Caco-2 (cell line): ENCODE measurements around the gene GP1BB. TPM values are rescaled to one million over a fixed set of nuclear protein-coding genes. Genes with fewer than 3 reads are reported as not detected.

Experiments
- BruUV-seq: library from RNA; stranded (reverse); fragments of 400-500 nt; replicated peaks from 2 replicates; lab custom pipeline; 2021; lab: Mats Ljungman, UMichigan
- CTCF ChIA-PET: fragments of 300-600 bp; sonication (Branson Sonifier 250); formaldehyde crosslinking; loops from one replicate; lab custom pipeline; 2022; ENCODE audit warnings: antibody characterized with exemption; lab: Charles Lee
- POLR2A ChIA-PET: fragments of 300-600 bp; sonication (Branson Sonifier 250); formaldehyde crosslinking; loops from one replicate; lab custom pipeline; 2022; ENCODE audit warnings: antibody characterized with exemption; lab: Charles Lee
- DNase-seq, 2 experiments: peaks; one replicate each; pipeline versions ENCODE4 v3.0.0 to v3.0.0-alpha.2; 2020 to 2022
- H3K27me3 ChIP-seq: replicated peaks from 2 replicates; pipeline ENCODE4 v1.6.0; 2011; ENCODE audit warnings: low read length; ENCODE audit not compliant: control insufficient read depth, insufficient read depth
- H3K36me3 ChIP-seq: 2 replicates; pipeline ENCODE4 v1.5.1; 2011; ENCODE audit warnings: low read length; ENCODE audit not compliant: control insufficient read depth, insufficient read depth
- H3K4me1 ChIP-seq: fragments of 250-450 bp; sonication (Bioruptor Pico); 2 replicates; pipeline ENCODE4 v1.5.1; 2020; ENCODE audit warnings: mild to moderate bottlenecking
- H3K4me3 ChIP-seq: 2 replicates; pipeline ENCODE4 v1.5.1; 2011; ENCODE audit warnings: low read depth, mild to moderate bottlenecking, control low read depth, low read length
- H3K9me3 ChIP-seq: fragments of 250-450 bp; sonication (Bioruptor Pico); 2 replicates; pipeline ENCODE4 v1.5.1; 2020; ENCODE audit warnings: mild to moderate bottlenecking, moderate library complexity
- H3K27ac Mint-ChIP-seq: one replicate; pipeline ENCODE4 v1.8.0; 2022; ENCODE audit warnings: mixed read lengths; ENCODE audit not compliant: unreplicated experiment
- H3K27me3 Mint-ChIP-seq: one replicate; pipeline ENCODE4 v1.8.0; 2022; ENCODE audit warnings: mixed read lengths; ENCODE audit not compliant: insufficient read depth, unreplicated experiment
- H3K36me3 Mint-ChIP-seq: one replicate; pipeline ENCODE4 v1.8.0; 2022; ENCODE audit warnings: mild to moderate bottlenecking, mixed read lengths; ENCODE audit not compliant: insufficient read depth, unreplicated experiment
- H3K4me1 Mint-ChIP-seq: one replicate; pipeline ENCODE4 v1.8.0; 2022; ENCODE audit warnings: low read depth, mixed read lengths; ENCODE audit not compliant: unreplicated experiment
- H3K4me3 Mint-ChIP-seq: one replicate; pipeline ENCODE4 v1.8.0; 2022; ENCODE audit warnings: mild to moderate bottlenecking, moderate library complexity, mixed read lengths; ENCODE audit not compliant: unreplicated experiment
- H3K9me3 Mint-ChIP-seq: one replicate; pipeline ENCODE4 v1.8.0; 2022; ENCODE audit warnings: mixed read lengths; ENCODE audit not compliant: unreplicated experiment
- intact Hi-C: fragments of 100-400 bp; cut with micrococcal nuclease; formaldehyde crosslinking; loops from one replicate; pipeline ENCODE4 v1.10.0; 2022; ENCODE audit not compliant: unreplicated experiment
- total RNA-seq: library from RNA; stranded (reverse); gene quantifications from 2 replicates; pipeline ENCODE4 v1.2.3, GENCODE V29; 2022
- TF ChIP-seq, protein P1 (sequence below), 2 experiments: fragments of 200-600 bp in 1 of 2; IDR thresholded peaks; 1 replicate in 1 of 2; 2 replicates in 1 of 2; pipeline versions ENCODE4 v1.5.1 to v1.8.0; 2011 to 2022; ENCODE audit warnings: antibody characterized with exemption in 1 of 2, control low read depth in 1 of 2, inconsistent platforms in 1 of 2, low read depth in 1 of 2, low read length in 1 of 2, mild to moderate bottlenecking in 1 of 2, moderate library complexity in 1 of 2; ENCODE audit not compliant: insufficient read depth in 1 of 2, severe bottlenecking in 1 of 2, unreplicated experiment in 1 of 2

GP1BB gene
- total RNA-seq, 1 experiment from 2014 or later, result 1.0 TPM

GRCh38 chr22:19707347-19708290, 15.7 kb upstream of the GP1BB start:
- no peaks in the 10 kb centered on the region for H3K27me3 ChIP-seq
- no peak for DNase-seq
- CTCF ChIA-PET, result no interaction called here

DNA sequence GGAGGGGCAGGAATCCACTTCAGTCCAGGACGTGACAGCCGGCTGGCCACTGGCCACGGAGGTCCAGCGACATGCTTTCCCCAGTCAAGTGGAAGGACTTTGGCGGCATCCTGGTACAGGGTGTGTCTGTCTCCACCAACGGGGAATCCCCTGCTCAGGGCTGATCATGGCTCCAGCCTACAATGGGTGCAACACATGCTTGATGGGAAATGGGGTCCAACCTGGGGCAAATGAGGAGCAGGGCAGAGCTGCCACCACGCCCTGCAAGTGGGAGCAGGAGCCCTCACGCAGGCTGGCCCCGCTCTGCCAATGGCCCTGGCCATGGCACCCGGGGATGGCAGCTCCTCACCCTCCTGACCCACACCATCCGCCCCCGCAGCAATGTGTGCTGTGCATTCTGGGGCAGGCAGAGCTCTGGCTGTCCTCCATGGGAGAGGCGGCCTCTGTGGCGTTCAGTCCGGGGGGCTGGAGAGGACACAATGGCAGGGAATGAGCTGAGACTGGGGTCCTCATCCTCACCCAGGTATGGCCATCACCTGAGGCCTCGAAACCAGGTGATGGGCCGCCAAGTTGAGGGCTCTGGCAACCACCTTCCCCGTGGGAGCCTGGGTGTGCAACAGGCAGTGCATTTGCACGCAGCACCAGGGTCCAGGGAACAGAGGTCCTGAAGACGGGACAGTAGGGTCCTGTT, 14.9 kb upstream of the GP1BB start:
- no peaks in the 10 kb centered on the region for H3K27me3 ChIP-seq
- intact Hi-C loops, result no loop called here
- TF ChIP-seq, protein P1, sequence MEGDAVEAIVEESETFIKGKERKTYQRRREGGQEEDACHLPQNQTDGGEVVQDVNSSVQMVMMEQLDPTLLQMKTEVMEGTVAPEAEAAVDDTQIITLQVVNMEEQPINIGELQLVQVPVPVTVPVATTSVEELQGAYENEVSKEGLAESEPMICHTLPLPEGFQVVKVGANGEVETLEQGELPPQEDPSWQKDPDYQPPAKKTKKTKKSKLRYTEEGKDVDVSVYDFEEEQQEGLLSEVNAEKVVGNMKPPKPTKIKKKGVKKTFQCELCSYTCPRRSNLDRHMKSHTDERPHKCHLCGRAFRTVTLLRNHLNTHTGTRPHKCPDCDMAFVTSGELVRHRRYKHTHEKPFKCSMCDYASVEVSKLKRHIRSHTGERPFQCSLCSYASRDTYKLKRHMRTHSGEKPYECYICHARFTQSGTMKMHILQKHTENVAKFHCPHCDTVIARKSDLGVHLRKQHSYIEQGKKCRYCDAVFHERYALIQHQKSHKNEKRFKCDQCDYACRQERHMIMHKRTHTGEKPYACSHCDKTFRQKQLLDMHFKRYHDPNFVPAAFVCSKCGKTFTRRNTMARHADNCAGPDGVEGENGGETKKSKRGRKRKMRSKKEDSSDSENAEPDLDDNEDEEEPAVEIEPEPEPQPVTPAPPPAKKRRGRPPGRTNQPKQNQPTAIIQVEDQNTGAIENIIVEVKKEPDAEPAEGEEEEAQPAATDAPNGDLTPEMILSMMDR (IDR thresholded peaks at IDR 0.05; ENCODE audit: insufficient read depth in 1 of 2, low read depth in 1 of 2, low read length in 1 of 2, severe bottlenecking in 1 of 2, unreplicated experiment in 1 of 2), result no peak
- H3K9me3 Mint-ChIP-seq, result no peaks in the 10 kb centered on the region
- CTCF ChIA-PET, result no interaction called here
- no TSS peak for BruUV-seq
- H3K36me3 Mint-ChIP-seq, result no peaks in the 10 kb centered on the region
- no peak overlapping the region for H3K27ac Mint-ChIP-seq
- H3K4me3 Mint-ChIP-seq, result no peak overlapping the region
- H3K4me1 ChIP-seq, result no peaks in the 10 kb centered on the region
- no peaks in the 10 kb centered on the region for H3K4me1 Mint-ChIP-seq
- peaks cover 6% of the 10 kb centered on the region for H3K27me3 Mint-ChIP-seq
- no peaks in the 10 kb centered on the region for H3K9me3 ChIP-seq
- no peak for DNase-seq
- H3K36me3 ChIP-seq, result no peaks in the 10 kb centered on the region
- POLR2A ChIA-PET, result interaction anchor here (0.6 kb wide), 1 partner anchor 1966 kb away, joined by 5 read pairs; no protein-coding TSS in a partner anchor
- no peak overlapping the region for H3K4me3 ChIP-seq

More at GRCh38 chr22:19707347-19708290, 15.7 kb upstream of the GP1BB start:
- no peaks in the 10 kb centered on the region for H3K36me3 Mint-ChIP-seq
- intact Hi-C loops, result no loop called here
- no peak overlapping the region for H3K27ac Mint-ChIP-seq
- peaks cover 6% of the 10 kb centered on the region for H3K27me3 Mint-ChIP-seq
- H3K4me3 Mint-ChIP-seq, result no peak overlapping the region
- H3K4me1 Mint-ChIP-seq, result no peaks in the 10 kb centered on the region
- TF ChIP-seq, protein P1 (IDR thresholded peaks at IDR 0.05; ENCODE audit: insufficient read depth in 1 of 2, low read depth in 1 of 2, low read length in 1 of 2, severe bottlenecking in 1 of 2, unreplicated experiment in 1 of 2), result no peak
- BruUV-seq, result no TSS peak
- no peaks in the 10 kb centered on the region for H3K9me3 Mint-ChIP-seq
- no peaks in the 10 kb centered on the region for H3K9me3 ChIP-seq
- POLR2A ChIA-PET, result no interaction called here
- no peaks in the 10 kb centered on the region for H3K4me1 ChIP-seq
- no peaks in the 10 kb centered on the region for H3K36me3 ChIP-seq
- H3K4me3 ChIP-seq, result no peak overlapping the region

- Mint-ChIP-seq H3K9me3 (no peaks in the 10 kb centered on the region), H3K4me3 (no peak overlapping the region), H3K27me3 (peaks cover 6% of the 10 kb centered on the region), H3K27ac (no peak overlapping the region), H3K4me1 (no peaks in the 10 kb centered on the region), H3K36me3 (no peaks in the 10 kb centered on the region)
- POLR2A ChIA-PET, result interaction anchor here (0.6 kb wide), 1 partner anchor 1967 kb away, joined by 5 read pairs; no protein-coding TSS in a partner anchor
- intact Hi-C loops, result no loop called here
- Histone ChIP-seq H3K27me3 (no peaks in the 10 kb centered on the region), H3K9me3 (no peaks in the 10 kb centered on the region), H3K4me3 (no peak overlapping the region), H3K36me3 (no peaks in the 10 kb centered on the region), H3K4me1 (no peaks in the 10 kb centered on the region)
- DNase-seq, result no peak
- CTCF ChIA-PET, result no interaction called here
- no TSS peak for BruUV-seq
- TF ChIP-seq, protein P1 (IDR thresholded peaks at IDR 0.05; ENCODE audit: insufficient read depth in 1 of 2, low read depth in 1 of 2, low read length in 1 of 2, severe bottlenecking in 1 of 2, unreplicated experiment in 1 of 2), result no peak
Observed at GRCh38 chr22:19709063-19709769, 14.1 kb upstream of the GP1BB start.
